NCI-H524 (cell line): Measurements from ENCODE around the gene LPCAT2.

Experiments
- DNase-seq, 2 experiments: peaks; one replicate each; lab custom pipeline; 2025; lab: John Stamatoyannopoulos, UW

The LPCAT2 gene

GRCh38 chr16:55508941-55509931 lies at the start of gene LPCAT2:
Gene LPCAT2, plus strand, starts transcription at chr16:55509072. Its CDS starts 110 bp downstream, at chr16:55509182.
- DNase-seq, result peak; percentile 57 to 71

- DNase-seq, result no peak
These were observed 46.6 kb upstream of the LPCAT2 start for GRCh38 chr16:55462241-55462640.

GRCh38 chr16:55464375-55464774 lies 44.5 kb upstream of the LPCAT2 start:
- no peak for DNase-seq

- DNase-seq, result peak; percentile 55 to 86
These were observed 43.6 kb upstream of the LPCAT2 start for GRCh38 chr16:55465077-55465896.

- no peak for DNase-seq
These were observed 42.7 kb upstream of the LPCAT2 start for GRCh38 chr16:55466209-55466608.

GRCh38 chr16:55467898-55468297 lies 41.0 kb upstream of the LPCAT2 start:
- no peak for DNase-seq

- no peak for DNase-seq
These were observed 40.4 kb upstream of the LPCAT2 start for GRCh38 chr16:55468352-55468990.

- DNase-seq, result no peak
These were observed 38.9 kb upstream of the LPCAT2 start for GRCh38 chr16:55469821-55470532.

GRCh38 chr16:55470533-55471371 lies 38.1 kb upstream of the LPCAT2 start:
- peak; percentile 85 to 94 for DNase-seq

- DNase-seq, result no peak
These were observed 37.3 kb upstream of the LPCAT2 start for GRCh38 chr16:55471448-55472097.

GRCh38 chr16:55473587-55473986 lies 35.3 kb upstream of the LPCAT2 start:
- DNase-seq, result no peak

- DNase-seq, result no peak
These were observed 34.1 kb upstream of the LPCAT2 start for GRCh38 chr16:55474821-55475220.

- no peak for DNase-seq
These were observed 33.0 kb upstream of the LPCAT2 start for GRCh38 chr16:55475919-55476318.

GRCh38 chr16:55476625-55477533 lies 32.0 kb upstream of the LPCAT2 start:
- no peak for DNase-seq

GRCh38 chr16:55477736-55478135 lies 31.1 kb upstream of the LPCAT2 start:
- no peak for DNase-seq

- peak in 1 of 2 experiments; percentile 64 for DNase-seq
These were observed 29.9 kb upstream of the LPCAT2 start, which contains the start of gene MMP2 for GRCh38 chr16:55478827-55479429. Gene MMP2, plus strand, starts transcription at chr16:55479198. Its CDS starts 282 bp downstream, at chr16:55479480.

- DNase-seq, result peak in 1 of 2 experiments; percentile 52
These were observed 29.3 kb upstream of the LPCAT2 start for GRCh38 chr16:55479430-55480140.

- DNase-seq, result peak in 1 of 2 experiments; percentile 10
These were observed 28.6 kb upstream of the LPCAT2 start for GRCh38 chr16:55480228-55480655.
